HepG2 (cell line): ENCODE data around the gene SNED1. TPM values are rescaled to one million over a fixed set of nuclear protein-coding genes. Genes with fewer than 3 reads are reported as not detected.

Source experiments
- ATAC-seq: fragments of 200-7000 bp; cut with Tn5 transposase; 3 replicates; pipeline ENCODE4 v1.9.1; 2020; ENCODE audit warnings: mild to moderate bottlenecking, moderate library complexity
- BruUV-seq: library from RNA; stranded (reverse); fragments of 400-500 nt; replicated peaks from 2 replicates; lab custom pipeline; 2021; lab: Mats Ljungman, UMichigan
- CTCF ChIA-PET: fragments of 300-600 bp; formaldehyde crosslinking; extraction: SDS; loops from one replicate; lab custom pipeline; 2021; ENCODE audit warnings: low total read pairs, inconsistent platforms, low intra/inter-chr PET ratio; lab: Yijun Ruan, JAX
- POLR2A ChIA-PET: fragments of 350-600 bp; sonication (Branson Sonifier 250); formaldehyde crosslinking; loops from one replicate; lab custom pipeline; 2020; ENCODE audit warnings: antibody characterized with exemption, inconsistent platforms; lab: Yijun Ruan, JAX
- DNase-seq: peaks from one replicate; pipeline ENCODE4 v3.0.0-alpha.2; 2015; ENCODE audit warnings: low spot score
- FAIRE-seq: peaks from 3 replicates; lab custom pipeline; 2011; peaks lifted over from hg19 to GRCh38; lab: Jason Lieb, UNC
- H2AFZ ChIP-seq: one replicate; pipeline ENCODE4 v1.6.1; 2011; ENCODE audit warnings: low read length, inconsistent platforms
- H3K27ac ChIP-seq: fragments of 300-600 bp; 3 replicates; pipeline ENCODE4 v1.8.0; 2011; ENCODE audit warnings: mixed run types, mild to moderate bottlenecking, mixed read lengths, low read length, inconsistent platforms; ENCODE audit not compliant: insufficient read depth; ENCODE audit errors: extremely low read length
- H3K27me3 ChIP-seq, 2 experiments: fragments of 200-600 bp in 1 of 2; 2 replicates in 1 of 2; 3 replicates in 1 of 2; pipeline versions ENCODE4 v1.6.0 to v1.8.0; 2011; ENCODE audit warnings: low read length in 2 of 2, mild to moderate bottlenecking in 2 of 2, moderate library complexity in 2 of 2, inconsistent platforms in 1 of 2; ENCODE audit not compliant: insufficient read depth in 2 of 2, control insufficient read depth in 1 of 2
- H3K36me3 ChIP-seq, 2 experiments: fragments of 200-600 bp in 1 of 2; replicated peaks in 1 of 2; 2 replicates in 1 of 2; 3 replicates in 1 of 2; pipeline versions ENCODE4 v1.5.1 to v1.8.0; 2011; ENCODE audit warnings: low read length in 2 of 2, inconsistent platforms in 1 of 2; ENCODE audit not compliant: insufficient read depth in 2 of 2, control insufficient read depth in 1 of 2
- H3K4me1 ChIP-seq: 2 replicates; pipeline ENCODE4 v1.5.1; 2012; ENCODE audit warnings: low read length, inconsistent platforms; ENCODE audit not compliant: insufficient read depth
- H3K4me2 ChIP-seq: 2 replicates; pipeline ENCODE4 v1.6.0; 2011; ENCODE audit warnings: low read depth, low read length, inconsistent platforms
- H3K4me3 ChIP-seq, 3 experiments: fragments of 200-600 bp in 1 of 3; sonication (generic), shearing (Covaris generic) in 1 of 3; replicated peaks in 1 of 3; 2 replicates each; pipeline ENCODE4 v1.5.1; 2011 to 2016; ENCODE audit warnings: low read length in 3 of 3, inconsistent platforms in 2 of 3, low read depth in 2 of 3, mild to moderate bottlenecking in 2 of 3, control low read depth in 1 of 3, mixed read lengths in 1 of 3; ENCODE audit not compliant: insufficient read depth in 1 of 3
- H3K79me2 ChIP-seq: one replicate; pipeline ENCODE4 v1.6.1; 2011; ENCODE audit warnings: low read length, inconsistent platforms; ENCODE audit not compliant: insufficient read depth
- H3K9ac ChIP-seq: 2 replicates; pipeline ENCODE4 v1.6.0; 2011; ENCODE audit warnings: mild to moderate bottlenecking, low read depth, low read length, inconsistent platforms; ENCODE audit not compliant: insufficient read depth
- H3K9me3 ChIP-seq: 2 replicates; pipeline ENCODE4 v1.5.1; 2012; ENCODE audit warnings: mild to moderate bottlenecking, low read length
- H4K20me1 ChIP-seq: 2 replicates; pipeline ENCODE4 v1.6.0; 2011; ENCODE audit warnings: inconsistent platforms, mild to moderate bottlenecking, low read length, moderate library complexity; ENCODE audit not compliant: insufficient read depth
- ARHGAP35 ChIP-seq: sonication (generic); formaldehyde crosslinking; IDR thresholded peaks from 2 replicates; pipeline ENCODE4 v1.9.0; 2022; ENCODE audit warnings: mild to moderate bottlenecking, inconsistent platforms, moderate library complexity, missing genetic modification reagents, borderline replicate concordance
- CTCF ChIP-seq: sonication (generic); formaldehyde crosslinking; IDR thresholded peaks from 2 replicates; pipeline ENCODE4 v1.5.0; 2020; ENCODE audit warnings: mild to moderate bottlenecking, missing genetic modification reagents, moderate library complexity
- IRX3 ChIP-seq: sonication (generic); formaldehyde crosslinking; IDR thresholded peaks from 2 replicates; pipeline ENCODE4 v1.8.1; 2023; ENCODE audit warnings: mild to moderate bottlenecking, low read depth, missing genetic modification reagents, borderline replicate concordance
- MAFF ChIP-seq: IDR thresholded peaks from 2 replicates; pipeline ENCODE4 v1.6.1; 2011; ENCODE audit warnings: low read depth, low read length, improper control_type of control experiment
- MIER2 ChIP-seq: IDR thresholded peaks from 2 replicates; pipeline ENCODE4 v1.6.1; 2016; ENCODE audit warnings: missing biosample characterization, missing genetic modification reagents
- MLLT10 ChIP-seq: sonication (generic); formaldehyde crosslinking; IDR thresholded peaks from 2 replicates; pipeline ENCODE4 v1.4.0; 2020; ENCODE audit warnings: missing genetic modification reagents
- RAD21 ChIP-seq: fragments of 450-650 bp; formaldehyde crosslinking; IDR thresholded peaks from 2 replicates; pipeline ENCODE4 v1.5.0; 2020; ENCODE audit warnings: mild to moderate bottlenecking
- TOPORS ChIP-seq: sonication (generic); formaldehyde crosslinking; IDR thresholded peaks from 2 replicates; pipeline ENCODE4 v1.8.0; 2023; ENCODE audit warnings: mild to moderate bottlenecking, missing genetic modification reagents
- ZBTB4 ChIP-seq: sonication (generic); formaldehyde crosslinking; IDR thresholded peaks from 2 replicates; pipeline ENCODE4 v1.4.0; 2020; ENCODE audit warnings: missing genetic modification reagents, mild to moderate bottlenecking, borderline replicate concordance
- ZBTB42 ChIP-seq: sonication (generic); formaldehyde crosslinking; IDR thresholded peaks from 2 replicates; pipeline ENCODE4 v1.5.0; 2020; ENCODE audit warnings: mild to moderate bottlenecking, missing genetic modification reagents
- ZNF530 ChIP-seq: sonication (generic); formaldehyde crosslinking; IDR thresholded peaks from 2 replicates; pipeline ENCODE4 v1.5.0; 2020; ENCODE audit warnings: low read depth, mild to moderate bottlenecking, missing genetic modification reagents
- ZNF580 ChIP-seq: IDR thresholded peaks from 2 replicates; pipeline ENCODE4 v1.6.1; 2016; ENCODE audit warnings: low read depth, borderline replicate concordance
- WGBS: methylation state at CpG from one replicate; pipeline ENCODE4 v1.1.6; 2017; ENCODE audit warnings: low lambda C conversion rate; 5-methylcytosine and 5-hydroxymethylcytosine counted together
- in situ Hi-C: cut with HindIII; loops from 2 replicates; pipeline ENCODE4 v1.10.0; 2017; ENCODE audit warnings: low pct_unique_long_range_greater_than_20kb; ENCODE audit not compliant: extremely low pct_ligation_motif_present
- intact Hi-C: fragments of 100-400 bp; cut with micrococcal nuclease; formaldehyde crosslinking; loops from one replicate; pipeline ENCODE4 v1.10.0; 2022; ENCODE audit not compliant: unreplicated experiment
- polyA plus RNA-seq, 8 experiments: library from polyadenylated mRNA; depleted of rRNA in 3 of 8; stranded (reverse) in 7 of 8; unstranded in 1 of 8; fragments of >200 nt; fragmentation: Illumina TruSeq in 4 of 8; extraction: Trizol in 4 of 8; gene quantifications; 2 replicates each; pipeline versions ENCODE4 v1.2.1 to v1.2.3, GENCODE V29; 2011 to 2016; ENCODE audit warnings: low read depth in 4 of 8, missing spikeins in 1 of 8, mixed read lengths in 1 of 8; ENCODE audit not compliant: insufficient read depth in 1 of 8
- total RNA-seq, 5 experiments: library from RNA; depleted of rRNA; stranded (reverse); fragments of >200 nt; fragmentation: Illumina TruSeq; extraction: Trizol; gene quantifications; 2 replicates each; pipeline ENCODE4 v1.2.3, GENCODE V29; 2016; ENCODE audit warnings: low read depth in 1 of 5
- TF ChIP-seq, protein P1 (sequence below): sonication (generic); formaldehyde crosslinking; IDR thresholded peaks from 2 replicates; pipeline ENCODE4 v1.5.1; 2020; ENCODE audit warnings: mild to moderate bottlenecking, missing genetic modification reagents, moderate library complexity
- TF ChIP-seq, protein P2 (sequence below): sonication (generic); formaldehyde crosslinking; IDR thresholded peaks from 2 replicates; pipeline ENCODE4 v1.5.0; 2020; ENCODE audit warnings: missing genetic modification reagents, mild to moderate bottlenecking, borderline replicate concordance
- TF ChIP-seq, protein P3 (sequence below): sonication (generic); formaldehyde crosslinking; conservative IDR thresholded peaks from 2 replicates; pipeline ENCODE4 v1.4.0; 2020; ENCODE audit warnings: missing genetic modification reagents

Gene SNED1
- total and polyA plus RNA-seq, 2 of the 13 experiments (the other 11 are each of a cell fraction or from before 2014, with no cell fraction given), result 0.15 to 0.65 TPM

GRCh38 chr2:241066893-241067341, 68.5 kb downstream of the SNED1 start:
- Histone ChIP-seq H2AFZ (no peak overlapping the region), H3K4me1 (0 out of 2 replicates have a peak, but pooled peaks cover 8% of the 10 kb centered on the region), H3K9ac (no peak overlapping the region), H3K4me3 (no peak overlapping the region), H4K20me1 (no peaks in the 10 kb centered on the region; the same call in 1 of the 2 replicates), H3K36me3 (no peaks in the 10 kb centered on the region), H3K27me3 (peaks cover 24 to 67% of the 10 kb centered on the region in 2 experiments), H3K4me2 (no peak overlapping the region), H3K9me3 (no peaks in the 10 kb centered on the region), H3K27ac (no peak overlapping the region), H3K79me2 (no peaks in the 10 kb centered on the region)
- 76% methylated on average over 12 of the region's 15 CpGs for WGBS
- in situ Hi-C loops (no loop called here), intact Hi-C loops (no loop called here)
- peak; percentile 7; the same call in 2 of the 3 replicates for ATAC-seq
- no peak for FAIRE-seq
- BruUV-seq, result no TSS peak
- no peak for DNase-seq
- ChIA-PET POLR2A (no interaction called here), CTCF (no interaction called here)
- TF ChIP-seq ZNF530 (CRISPR knock-in tag), result no peak
- peak; percentile 22; the same call in 1 of the 2 replicates for TF ChIP-seq CTCF (CRISPR knock-in tag)
- no peak for TF ChIP-seq IRX3 (CRISPR knock-in tag)
- TF ChIP-seq MAFF, result no peak
- 0 out of 2 replicates have a peak, but pooled peaks have one; percentile 10 for TF ChIP-seq RAD21 (CRISPR knock-in tag)
- no peak for TF ChIP-seq ARHGAP35 (CRISPR knock-in tag)
- no peak for TF ChIP-seq ZNF580 (CRISPR knock-in tag)
- no peak for TF ChIP-seq TOPORS (CRISPR knock-in tag)
- TF ChIP-seq, protein P1, sequence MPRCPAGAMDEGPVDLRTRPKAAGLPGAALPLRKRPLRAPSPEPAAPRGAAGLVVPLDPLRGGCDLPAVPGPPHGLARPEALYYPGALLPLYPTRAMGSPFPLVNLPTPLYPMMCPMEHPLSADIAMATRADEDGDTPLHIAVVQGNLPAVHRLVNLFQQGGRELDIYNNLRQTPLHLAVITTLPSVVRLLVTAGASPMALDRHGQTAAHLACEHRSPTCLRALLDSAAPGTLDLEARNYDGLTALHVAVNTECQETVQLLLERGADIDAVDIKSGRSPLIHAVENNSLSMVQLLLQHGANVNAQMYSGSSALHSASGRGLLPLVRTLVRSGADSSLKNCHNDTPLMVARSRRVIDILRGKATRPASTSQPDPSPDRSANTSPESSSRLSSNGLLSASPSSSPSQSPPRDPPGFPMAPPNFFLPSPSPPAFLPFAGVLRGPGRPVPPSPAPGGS (CRISPR knock-in tag), result no peak
- peak; percentile 93 for TF ChIP-seq MIER2 (CRISPR knock-in tag)
- no peak for TF ChIP-seq MLLT10
- TF ChIP-seq, protein P2, sequence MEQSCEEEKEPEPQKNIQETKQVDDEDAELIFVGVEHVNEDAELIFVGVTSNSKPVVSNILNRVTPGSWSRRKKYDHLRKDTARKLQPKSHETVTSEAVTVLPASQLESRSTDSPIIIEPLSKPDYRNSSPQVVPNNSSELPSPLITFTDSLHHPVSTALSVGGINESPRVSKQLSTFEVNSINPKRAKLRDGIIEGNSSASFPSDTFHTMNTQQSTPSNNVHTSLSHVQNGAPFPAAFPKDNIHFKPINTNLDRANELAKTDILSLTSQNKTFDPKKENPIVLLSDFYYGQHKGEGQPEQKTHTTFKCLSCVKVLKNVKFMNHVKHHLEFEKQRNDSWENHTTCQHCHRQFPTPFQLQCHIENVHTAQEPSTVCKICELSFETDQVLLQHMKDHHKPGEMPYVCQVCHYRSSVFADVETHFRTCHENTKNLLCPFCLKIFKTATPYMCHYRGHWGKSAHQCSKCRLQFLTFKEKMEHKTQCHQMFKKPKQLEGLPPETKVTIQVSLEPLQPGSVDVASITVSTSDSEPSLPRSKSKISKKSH (CRISPR knock-in tag), result 0 out of 2 replicates have a peak, but pooled peaks have one; percentile 8
- no peak for TF ChIP-seq ZBTB4 (CRISPR knock-in tag)
- TF ChIP-seq ZBTB42 (CRISPR knock-in tag), result no peak
- TF ChIP-seq, protein P3, sequence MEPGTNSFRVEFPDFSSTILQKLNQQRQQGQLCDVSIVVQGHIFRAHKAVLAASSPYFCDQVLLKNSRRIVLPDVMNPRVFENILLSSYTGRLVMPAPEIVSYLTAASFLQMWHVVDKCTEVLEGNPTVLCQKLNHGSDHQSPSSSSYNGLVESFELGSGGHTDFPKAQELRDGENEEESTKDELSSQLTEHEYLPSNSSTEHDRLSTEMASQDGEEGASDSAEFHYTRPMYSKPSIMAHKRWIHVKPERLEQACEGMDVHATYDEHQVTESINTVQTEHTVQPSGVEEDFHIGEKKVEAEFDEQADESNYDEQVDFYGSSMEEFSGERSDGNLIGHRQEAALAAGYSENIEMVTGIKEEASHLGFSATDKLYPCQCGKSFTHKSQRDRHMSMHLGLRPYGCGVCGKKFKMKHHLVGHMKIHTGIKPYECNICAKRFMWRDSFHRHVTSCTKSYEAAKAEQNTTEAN (CRISPR knock-in tag), result no peak
